Activated T-cell treated with anti-CD3 and anti-CD28 coated beads, Interleukin-2, amount 50 U/mL, for 72 hours (primary cell): ENCODE measurements around the gene CDH24. TPM values are rescaled to one million over a fixed set of nuclear protein-coding genes. Genes with fewer than 3 reads are reported as not detected.

Experiments used
- ATAC-seq, 2 donors: fragments of 150-1000 bp; cut with Tn5 transposase; replicated peaks in 1 of 2; 2 replicates each; pipeline ENCODE4 v1.10.0; 2021; ENCODE audit warnings: moderate library complexity in 2 of 2, mild to moderate bottlenecking in 1 of 2
- DNase-seq, 2 donors: peaks; one replicate each; pipeline ENCODE4 v3.0.0; 2021 to 2022; ENCODE audit warnings: mixed read lengths in 1 of 2
- H3K27ac Mint-ChIP-seq: one replicate; pipeline ENCODE4 v1.8.0; 2022; ENCODE audit warnings: mild to moderate bottlenecking, moderate library complexity, mixed read lengths
- H3K27me3 Mint-ChIP-seq: one replicate; pipeline ENCODE4 v1.8.0; 2022; ENCODE audit warnings: low read depth, mixed read lengths
- H3K36me3 Mint-ChIP-seq, 2 donors: one replicate each; pipeline ENCODE4 v1.8.0; 2022; ENCODE audit warnings: mixed read lengths in 2 of 2, mild to moderate bottlenecking in 1 of 2; ENCODE audit not compliant: insufficient read depth in 2 of 2
- H3K4me1 Mint-ChIP-seq: one replicate; pipeline ENCODE4 v1.8.0; 2022; ENCODE audit warnings: low read depth, mixed read lengths
- H3K4me3 Mint-ChIP-seq, 2 donors: one replicate each; pipeline ENCODE4 v1.8.0; 2022; ENCODE audit warnings: mild to moderate bottlenecking in 2 of 2, mixed read lengths in 2 of 2, moderate library complexity in 2 of 2
- H3K9me3 Mint-ChIP-seq, 2 donors: one replicate each; pipeline ENCODE4 v1.8.0; 2022; ENCODE audit warnings: mixed read lengths in 2 of 2
- total RNA-seq, 2 donors: library from RNA; stranded (reverse); gene quantifications; one replicate each; pipeline ENCODE4 v1.2.3, GENCODE V29; 2022

The CDH24 gene
- total RNA-seq, 2 donors from 2014 or later, result 0.82 to 1.5 TPM

DNA sequence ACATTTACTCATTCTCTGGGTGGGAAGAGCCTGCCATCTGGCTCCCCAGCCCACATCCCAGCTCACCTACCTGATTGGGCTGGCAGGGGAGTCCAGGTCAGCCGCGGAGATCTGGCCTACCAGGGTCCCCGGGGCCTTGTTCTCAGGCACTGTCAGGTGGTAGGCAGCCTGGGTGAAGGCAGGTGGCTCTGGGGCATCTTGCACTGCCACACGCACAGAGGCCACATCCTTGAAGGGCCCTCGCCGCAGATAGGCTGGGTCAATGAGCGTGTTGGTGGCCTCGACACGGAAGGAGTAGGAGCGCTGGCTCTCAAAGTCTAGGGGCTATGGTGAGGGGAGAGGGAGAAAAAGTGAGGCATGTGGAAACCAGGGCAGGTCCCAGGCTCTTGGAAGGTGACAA, 3.9 kb downstream of the CDH24 start:
- no peaks in the 10 kb centered on the region for H3K36me3 Mint-ChIP-seq
- no peak for ATAC-seq
- H3K4me3 Mint-ChIP-seq, result no peak overlapping the region
- H3K27ac Mint-ChIP-seq, result no peak overlapping the region
- H3K9me3 Mint-ChIP-seq, result no peaks in the 10 kb centered on the region
- H3K4me1 Mint-ChIP-seq, result peaks cover 15% of the 10 kb centered on the region
- no peak for DNase-seq
- H3K27me3 Mint-ChIP-seq, result peaks cover 12% of the 10 kb centered on the region

DNA sequence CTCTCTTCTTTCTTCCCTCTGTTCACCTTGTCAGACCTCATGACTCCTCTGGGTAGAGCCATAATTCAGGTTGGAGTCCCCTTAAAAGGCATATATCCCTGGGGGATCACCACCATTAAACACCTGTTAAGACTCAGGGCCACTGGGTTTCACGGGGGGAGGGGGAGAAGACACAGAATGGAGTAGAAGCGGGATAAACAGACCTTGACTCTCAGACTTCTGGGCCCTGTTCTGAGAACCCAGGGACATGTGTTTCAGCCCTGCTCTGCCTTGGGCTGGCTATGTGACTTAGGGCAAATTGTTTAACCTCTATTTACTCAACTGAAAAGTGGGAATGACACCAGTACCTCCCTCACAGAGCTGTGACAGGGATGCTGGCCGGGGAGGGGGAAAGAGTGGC, 4.6 kb downstream of the CDH24 start:
- H3K9me3 Mint-ChIP-seq, result no peaks in the 10 kb centered on the region
- H3K4me3 Mint-ChIP-seq, result no peak overlapping the region
- H3K36me3 Mint-ChIP-seq, result no peaks in the 10 kb centered on the region
- peaks cover 15% of the 10 kb centered on the region for H3K4me1 Mint-ChIP-seq
- ATAC-seq, result no peak
- no peak overlapping the region for H3K27ac Mint-ChIP-seq
- peaks cover 12% of the 10 kb centered on the region for H3K27me3 Mint-ChIP-seq
- no peak for DNase-seq

DNA sequence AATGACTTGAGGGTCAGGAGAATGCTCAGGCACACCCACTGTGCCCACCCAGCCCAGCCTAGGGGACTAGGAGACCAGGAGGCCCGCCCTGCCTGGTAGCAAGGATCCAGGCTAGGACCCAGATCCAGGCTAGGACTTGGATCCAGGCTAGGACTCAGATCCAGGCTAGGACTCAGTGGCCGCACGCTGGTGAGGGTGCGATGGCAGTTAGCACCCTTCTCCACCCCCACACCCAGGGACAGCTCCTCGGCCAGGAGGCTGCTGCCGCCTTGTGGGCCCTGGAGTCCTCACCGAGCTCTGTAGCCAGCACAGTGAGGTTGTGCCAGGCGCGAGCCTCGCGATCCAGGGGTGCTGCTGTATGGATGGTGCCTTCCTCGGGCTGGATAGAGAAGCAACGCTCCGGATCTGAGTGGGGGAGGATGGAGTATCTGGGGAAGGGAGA, 5.1 kb downstream of the CDH24 start:
- H3K27ac Mint-ChIP-seq, result no peak overlapping the region
- no peak overlapping the region for H3K4me3 Mint-ChIP-seq
- peaks cover 0 to 1% of the 10 kb centered on the region in 2 donors for H3K36me3 Mint-ChIP-seq
- ATAC-seq, result no peak
- no peak for DNase-seq
- peaks cover 15% of the 10 kb centered on the region for H3K4me1 Mint-ChIP-seq
- H3K27me3 Mint-ChIP-seq, result peaks cover 12% of the 10 kb centered on the region
- no peaks in the 10 kb centered on the region for H3K9me3 Mint-ChIP-seq

DNA sequence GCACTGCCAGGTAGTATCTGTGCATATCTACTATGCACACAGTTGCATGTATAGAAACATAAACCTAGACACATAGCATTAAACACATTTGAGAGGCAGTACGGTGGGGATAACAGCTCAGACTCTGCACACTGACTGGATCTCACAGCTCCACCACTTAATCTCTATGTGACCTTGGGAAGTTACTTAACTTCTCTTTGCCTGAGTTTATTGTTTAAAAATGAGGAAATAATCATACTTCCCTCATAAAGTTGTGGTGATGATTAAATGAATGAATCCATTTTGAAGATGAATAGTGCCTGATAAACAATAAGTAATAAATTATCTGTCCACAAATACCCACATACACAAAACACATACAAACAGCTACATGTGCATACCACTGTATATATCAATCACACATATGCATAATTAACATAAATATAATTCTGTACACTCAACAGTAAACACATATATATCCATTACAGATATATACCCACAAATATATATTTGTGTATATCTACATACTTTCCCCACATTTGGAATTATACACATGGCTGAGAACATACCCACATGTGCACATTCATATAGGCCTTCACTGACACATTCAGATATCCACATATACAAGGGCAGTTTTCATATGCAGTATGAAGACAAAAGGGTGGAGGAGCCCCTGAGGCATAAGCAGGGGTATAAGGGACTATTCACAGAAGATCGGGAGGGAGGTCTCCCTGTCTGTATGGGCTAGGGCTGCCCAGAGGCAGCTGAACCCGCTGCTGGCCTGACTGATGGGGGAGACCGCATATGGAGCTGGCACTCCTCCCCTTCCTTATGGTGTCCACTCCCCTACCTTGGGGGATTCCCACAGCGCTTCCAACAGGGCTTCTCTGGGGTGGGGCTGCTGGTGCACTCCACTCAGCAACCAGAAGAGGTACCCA, 5.9 kb downstream of the CDH24 start:
- Mint-ChIP-seq H3K36me3 (peaks cover 0 to 1% of the 10 kb centered on the region in 2 donors), H3K4me3 (no peak overlapping the region), H3K9me3 (no peaks in the 10 kb centered on the region), H3K27me3 (peaks cover 4% of the 10 kb centered on the region), H3K27ac (no peak overlapping the region), H3K4me1 (peaks cover 7% of the 10 kb centered on the region)
- no peak for DNase-seq
- ATAC-seq, result no peak

DNA sequence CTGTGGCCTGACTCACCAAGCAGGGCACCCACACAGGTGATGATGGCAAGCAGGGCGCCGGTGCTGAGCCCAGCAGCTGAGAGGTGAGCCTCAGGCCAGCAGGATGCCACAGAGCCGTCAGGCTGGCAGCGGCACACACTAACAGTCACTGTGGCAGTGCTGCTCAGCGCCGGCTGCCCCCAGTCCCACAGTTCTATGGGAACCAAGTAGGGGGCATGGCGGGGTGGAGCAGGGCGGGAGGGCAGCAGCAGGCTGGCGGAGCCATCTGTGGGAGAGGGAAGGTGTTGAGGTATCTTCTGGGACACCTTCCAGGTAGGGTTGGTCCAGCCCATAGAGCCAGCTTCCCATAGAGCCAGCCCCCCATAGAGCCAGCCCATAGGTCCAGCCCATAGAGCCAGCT, 8.3 kb downstream of the CDH24 start:
- H3K9me3 Mint-ChIP-seq, result no peaks in the 10 kb centered on the region
- no peaks in the 10 kb centered on the region for H3K4me1 Mint-ChIP-seq
- H3K27me3 Mint-ChIP-seq, result no peaks in the 10 kb centered on the region
- DNase-seq (no peak), ATAC-seq (no peak)
- H3K27ac Mint-ChIP-seq, result no peak overlapping the region
- H3K36me3 Mint-ChIP-seq, result peaks cover 0 to 1% of the 10 kb centered on the region in 2 donors
- H3K4me3 Mint-ChIP-seq, result no peak overlapping the region

DNA sequence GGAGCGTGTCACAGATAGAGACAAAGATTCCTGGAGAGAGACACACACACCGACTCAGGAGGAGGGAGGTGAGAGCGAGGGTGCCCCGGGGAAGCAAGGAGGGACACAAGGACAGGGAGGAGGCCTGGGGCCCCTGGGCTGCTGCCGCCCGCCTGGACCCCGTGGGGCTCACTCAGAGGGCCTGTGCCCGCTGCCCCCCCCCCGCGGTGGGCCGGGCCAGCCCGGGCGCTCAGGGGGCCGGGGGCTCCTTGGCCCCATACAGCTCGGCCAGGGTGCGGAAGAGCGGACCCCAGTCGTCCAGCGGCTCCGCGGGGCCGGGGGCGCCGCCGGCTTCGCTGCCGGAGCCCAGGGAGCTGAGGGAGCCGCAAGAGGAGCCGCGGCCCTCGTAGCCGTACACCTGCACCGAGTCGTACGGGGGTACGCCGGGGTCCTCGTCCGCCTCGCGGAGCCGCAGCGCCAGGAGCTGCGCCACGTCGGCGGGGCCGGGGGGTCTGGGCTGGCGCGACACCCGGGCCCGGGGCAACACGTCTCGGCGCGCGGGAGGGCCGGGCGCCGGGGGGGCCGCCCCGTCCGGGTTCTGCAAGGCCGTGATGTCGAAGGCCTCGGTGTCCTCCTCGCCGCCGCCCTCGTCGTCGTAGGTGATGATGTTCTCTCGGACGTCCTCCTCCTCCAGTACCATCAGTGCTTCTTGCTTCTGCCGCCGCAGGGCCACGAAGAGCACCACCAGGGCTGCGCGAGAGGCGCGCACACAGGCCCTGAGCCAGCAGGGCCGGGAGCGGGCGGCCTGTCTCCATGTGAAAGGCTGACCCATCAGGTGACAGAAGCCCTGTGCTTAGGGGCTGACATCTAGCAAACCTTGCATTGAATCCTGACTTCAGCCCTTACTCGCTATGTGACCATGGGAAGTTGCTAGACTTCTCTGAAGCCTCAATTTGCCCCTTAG, 9.3 kb downstream of the CDH24 start:
- ATAC-seq (no peak), DNase-seq (no peak)
- H3K36me3 Mint-ChIP-seq, result peaks cover 0 to 1% of the 10 kb centered on the region in 2 donors
- no peaks in the 10 kb centered on the region for H3K9me3 Mint-ChIP-seq
- no peaks in the 10 kb centered on the region for H3K4me1 Mint-ChIP-seq
- no peak overlapping the region for H3K27ac Mint-ChIP-seq
- no peaks in the 10 kb centered on the region for H3K27me3 Mint-ChIP-seq
- H3K4me3 Mint-ChIP-seq, result no peak overlapping the region

DNA sequence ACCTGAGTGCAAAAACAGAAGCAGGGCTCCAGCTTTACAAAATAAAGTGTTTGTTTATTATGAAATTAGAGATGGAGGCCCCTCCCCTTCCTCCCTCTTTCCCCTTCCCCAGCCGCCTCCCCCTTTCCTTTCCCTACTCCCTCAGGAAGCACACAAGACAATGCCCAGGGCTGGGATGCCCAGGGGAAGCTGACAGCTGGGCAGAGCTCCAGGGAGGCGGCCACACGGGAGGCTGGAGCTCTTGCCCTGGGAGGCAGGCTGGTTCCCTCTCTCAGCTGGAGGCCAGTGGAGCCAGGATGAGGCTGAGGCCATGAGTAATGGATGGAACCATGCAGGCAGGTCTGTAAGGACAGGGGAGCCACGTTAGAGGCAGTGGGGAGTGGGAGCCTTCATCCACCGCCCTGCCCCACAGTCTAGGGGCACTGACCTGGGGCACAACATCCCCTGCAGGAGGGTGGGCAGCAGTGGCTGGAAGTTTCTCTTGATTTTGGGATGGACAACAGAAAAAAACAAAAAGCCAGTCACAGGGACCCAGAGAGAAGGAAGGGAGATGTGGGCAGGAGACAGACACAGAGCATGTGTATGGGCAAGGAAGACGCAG, 10.2 kb downstream of the CDH24 start:
- H3K4me3 Mint-ChIP-seq, result no peak overlapping the region
- ATAC-seq (no peak), DNase-seq (no peak)
- no peaks in the 10 kb centered on the region for H3K9me3 Mint-ChIP-seq
- no peak overlapping the region for H3K27ac Mint-ChIP-seq
- no peaks in the 10 kb centered on the region for H3K27me3 Mint-ChIP-seq
- H3K36me3 Mint-ChIP-seq, result peaks cover 0 to 1% of the 10 kb centered on the region in 2 donors
- no peaks in the 10 kb centered on the region for H3K4me1 Mint-ChIP-seq

DNA sequence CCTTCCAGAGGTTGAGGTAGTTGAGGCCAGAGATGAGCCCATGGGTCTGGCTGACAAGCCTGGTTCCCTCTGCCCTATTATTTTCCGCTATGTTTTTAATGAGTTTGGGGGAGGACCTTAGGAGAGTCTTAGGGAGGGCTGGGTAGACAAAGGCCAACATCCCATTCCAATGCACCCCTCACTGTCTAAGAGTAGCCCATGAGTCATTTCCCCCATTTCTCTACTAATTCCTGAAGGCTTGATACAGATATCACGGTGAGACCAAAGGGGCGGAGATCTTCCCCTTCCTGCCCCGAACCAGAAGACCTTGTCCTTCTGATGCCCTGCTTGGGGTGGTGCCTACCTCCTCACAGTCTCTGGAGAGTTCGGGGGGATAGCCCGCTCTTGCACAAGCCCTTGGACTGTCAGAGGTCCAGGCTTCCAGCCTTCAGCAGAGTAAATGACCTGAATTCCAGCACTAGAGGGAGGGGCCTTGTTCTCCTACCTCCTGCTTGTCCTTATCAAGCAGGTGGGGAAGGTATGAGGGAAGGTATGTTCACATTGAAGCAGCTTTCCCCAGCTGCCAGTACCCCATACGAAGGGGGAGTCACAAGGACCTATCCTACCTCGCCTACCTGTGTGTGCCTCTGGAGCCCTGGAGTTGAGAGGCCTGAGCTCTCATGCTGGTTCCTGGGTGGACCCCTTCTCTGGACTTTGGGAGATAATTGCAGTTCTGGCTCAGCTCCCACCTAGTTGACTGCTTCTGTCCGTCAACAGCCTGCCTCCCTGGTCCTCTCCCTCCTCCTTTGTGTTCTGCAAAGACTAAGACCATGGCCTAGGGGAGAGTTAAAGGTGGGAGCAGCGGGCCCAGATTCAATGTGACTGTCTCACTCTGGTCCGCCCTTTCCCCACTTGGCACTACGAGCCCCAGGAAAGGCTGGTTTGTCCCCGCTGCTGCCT, 11.6 kb downstream of the CDH24 start:
- Mint-ChIP-seq H3K9me3 (no peaks in the 10 kb centered on the region), H3K36me3 (peaks cover 0 to 1% of the 10 kb centered on the region in 2 donors), H3K4me1 (no peaks in the 10 kb centered on the region), H3K27ac (no peak overlapping the region), H3K4me3 (no peak overlapping the region), H3K27me3 (no peaks in the 10 kb centered on the region)
- ATAC-seq, result no peak
- DNase-seq, result no peak

DNA sequence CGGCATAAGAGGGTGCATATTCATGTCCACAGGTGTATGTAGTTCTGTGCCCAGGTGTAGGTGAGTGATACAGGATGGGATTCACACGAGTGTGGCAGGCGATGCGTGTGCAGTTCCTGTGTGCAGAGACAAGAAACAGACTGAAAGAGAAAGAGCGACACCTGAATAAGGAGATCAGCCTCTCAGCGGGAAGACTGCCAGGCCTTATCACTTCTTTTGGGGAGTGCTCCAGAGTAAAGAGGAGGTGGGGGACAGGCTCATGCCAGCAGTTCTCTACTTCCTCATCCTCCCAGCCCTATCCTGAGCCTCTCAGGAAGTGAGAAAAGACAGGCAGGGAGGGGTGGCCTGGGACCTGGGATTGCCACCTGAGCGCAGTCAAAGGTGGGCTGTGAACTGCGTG, 12.5 kb downstream of the CDH24 start:
- H3K4me1 Mint-ChIP-seq, result no peaks in the 10 kb centered on the region
- DNase-seq (no peak), ATAC-seq (no peak)
- H3K36me3 Mint-ChIP-seq, result peaks cover 0 to 1% of the 10 kb centered on the region in 2 donors
- no peak overlapping the region for H3K27ac Mint-ChIP-seq
- no peak overlapping the region for H3K4me3 Mint-ChIP-seq
- no peaks in the 10 kb centered on the region for H3K27me3 Mint-ChIP-seq
- no peaks in the 10 kb centered on the region for H3K9me3 Mint-ChIP-seq

DNA sequence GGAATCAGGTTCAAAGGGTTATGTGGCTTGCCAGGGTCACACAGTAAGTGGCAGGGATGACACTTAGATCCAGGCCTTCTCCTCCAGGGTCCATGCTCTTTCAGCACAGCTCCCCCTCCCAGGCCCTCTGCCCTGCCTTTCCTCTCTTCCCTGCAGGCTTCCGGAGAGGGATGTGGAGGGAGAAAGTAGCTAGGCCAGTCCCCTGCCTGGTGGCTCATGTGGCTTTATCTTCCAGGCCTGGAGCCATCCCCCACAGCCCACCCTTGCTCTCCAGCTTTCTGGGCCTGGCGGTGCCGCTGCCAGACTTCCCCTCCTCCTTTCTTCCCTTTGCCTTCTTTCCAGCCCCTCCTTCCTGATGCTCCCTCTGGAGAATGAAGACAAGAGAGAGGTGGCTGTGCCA, 13.6 kb downstream of the CDH24 start:
- DNase-seq, result no peak

DNA sequence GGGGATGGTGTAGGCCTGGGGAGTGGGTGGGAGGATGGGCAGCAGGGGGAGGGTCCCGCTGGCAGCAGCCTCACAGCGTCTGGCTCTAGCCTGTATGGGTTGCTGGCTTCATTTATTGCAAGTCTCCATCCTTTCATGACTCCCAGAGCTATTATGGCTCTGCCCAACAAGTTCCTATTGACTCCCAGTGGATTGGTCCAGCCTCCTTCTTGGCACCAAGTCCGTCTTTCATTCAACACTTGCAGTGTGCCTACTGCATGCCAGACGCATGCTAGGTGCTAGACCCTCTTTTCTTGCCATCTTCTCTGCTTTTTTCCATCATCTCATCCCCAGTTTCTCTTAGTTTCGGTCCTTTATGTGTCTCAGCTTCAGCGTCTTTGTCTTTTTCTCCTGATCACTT, 14.2 kb downstream of the CDH24 start:
- Mint-ChIP-seq H3K27me3 (no peaks in the 10 kb centered on the region), H3K9me3 (no peaks in the 10 kb centered on the region), H3K4me1 (no peaks in the 10 kb centered on the region), H3K4me3 (no peak overlapping the region), H3K27ac (no peak overlapping the region), H3K36me3 (peaks cover 0 to 1% of the 10 kb centered on the region in 2 donors)
- ATAC-seq, result no peak
- DNase-seq, result no peak

More for the DNA sequence above, 13.6 kb downstream of the CDH24 start:
- no peak for ATAC-seq
- Mint-ChIP-seq H3K9me3 (no peaks in the 10 kb centered on the region), H3K36me3 (peaks cover 0 to 1% of the 10 kb centered on the region in 2 donors), H3K27ac (no peak overlapping the region), H3K27me3 (no peaks in the 10 kb centered on the region), H3K4me1 (no peaks in the 10 kb centered on the region), H3K4me3 (no peak overlapping the region)
